PC-3 (cell line): Measurements from ENCODE around the gene NDUFAF5. TPM values are rescaled to one million over a fixed set of nuclear protein-coding genes. Genes with fewer than 3 reads are reported as not detected.

Source experiments
- ATAC-seq: fragments of 200-7000 bp; cut with Tn5 transposase; 2 replicates; pipeline ENCODE4 v1.9.1; 2020; ENCODE audit warnings: mild to moderate bottlenecking, moderate library complexity
- BruUV-seq: library from RNA; stranded (reverse); fragments of 400-500 nt; replicated peaks from 2 replicates; lab custom pipeline; 2021; lab: Mats Ljungman, UMichigan
- CTCF ChIA-PET: fragments of 300-600 bp; sonication (Branson Sonifier 250); formaldehyde crosslinking; loops from one replicate; lab custom pipeline; 2022; ENCODE audit warnings: antibody characterized with exemption; lab: Charles Lee
- POLR2A ChIA-PET: fragments of 300-600 bp; sonication (Branson Sonifier 250); formaldehyde crosslinking; loops from one replicate; lab custom pipeline; 2022; ENCODE audit warnings: antibody characterized with exemption; ENCODE audit not compliant: unreplicated experiment; lab: Charles Lee
- DNase-seq: peaks from one replicate; pipeline ENCODE4 v3.0.0-alpha.2; 2015
- H2AFZ ChIP-seq: fragments of 300-600 bp; sonication (generic); 2 replicates; pipeline ENCODE4 v1.6.0; 2016; ENCODE audit warnings: antibody characterized with exemption, low read length
- H3F3A ChIP-seq: fragments of 300-600 bp; sonication (generic); one replicate; pipeline ENCODE4 v1.6.0; 2017; ENCODE audit warnings: antibody characterized with exemption, low read length, control low read depth, mild to moderate bottlenecking; ENCODE audit not compliant: unreplicated experiment
- H3K27ac ChIP-seq: fragments of 300-600 bp; sonication (generic); 2 replicates; pipeline ENCODE4 v1.5.1; 2016; ENCODE audit warnings: mild to moderate bottlenecking, low read length
- H3K27me3 ChIP-seq: fragments of 300-600 bp; sonication (generic); 2 replicates; pipeline ENCODE4 v1.6.1; 2016; ENCODE audit warnings: low read length, mixed read lengths
- H3K36me3 ChIP-seq: fragments of 300-600 bp; sonication (generic); 2 replicates; pipeline ENCODE4 v1.6.1; 2016; ENCODE audit warnings: low read depth, mixed run types, low read length, mixed read lengths
- H3K4me1 ChIP-seq: fragments of 300-600 bp; sonication (generic); 2 replicates; pipeline ENCODE4 v1.5.1; 2016; ENCODE audit warnings: low read length; ENCODE audit not compliant: insufficient read depth
- H3K4me2 ChIP-seq: fragments of 300-600 bp; sonication (generic); 2 replicates; pipeline ENCODE4 v1.6.0; 2016; ENCODE audit warnings: low read length
- H3K4me3 ChIP-seq: fragments of 300-600 bp; sonication (generic); 2 replicates; pipeline ENCODE4 v1.5.1; 2016; ENCODE audit warnings: mild to moderate bottlenecking, low read length, mixed read lengths
- H3K79me2 ChIP-seq: fragments of 300-600 bp; sonication (generic); 2 replicates; pipeline ENCODE4 v1.6.1; 2017; ENCODE audit warnings: low read length, mixed read lengths
- H3K9ac ChIP-seq: fragments of 300-600 bp; sonication (generic); 2 replicates; pipeline ENCODE4 v1.6.0; 2016; ENCODE audit warnings: mild to moderate bottlenecking, low read length
- H3K9me2 ChIP-seq: fragments of 300-600 bp; sonication (generic); replicated peaks from 2 replicates; pipeline ENCODE4 v1.6.1; 2016; ENCODE audit warnings: mixed run types, low read length, mixed read lengths
- H3K9me3 ChIP-seq: fragments of 300-600 bp; sonication (generic); 2 replicates; pipeline ENCODE4 v1.6.1; 2016; ENCODE audit warnings: low read length, mixed read lengths
- H4K20me1 ChIP-seq: fragments of 300-600 bp; sonication (generic); 2 replicates; pipeline ENCODE4 v1.6.1; 2016; ENCODE audit warnings: low read length, mixed read lengths
- EZH2 ChIP-seq: fragments of 300-600 bp; sonication (generic); IDR thresholded peaks from one replicate; pipeline ENCODE4 v1.6.1; 2017; ENCODE audit warnings: antibody characterized with exemption, mild to moderate bottlenecking, low read length; ENCODE audit not compliant: unreplicated experiment
- EZH2phosphoT487 ChIP-seq: fragments of 300-600 bp; sonication (generic); IDR thresholded peaks from 2 replicates; pipeline ENCODE4 v1.6.1; 2018; ENCODE audit warnings: mild to moderate bottlenecking, antibody characterized with exemption, low read length, borderline replicate concordance
- intact Hi-C: fragments of 100-400 bp; cut with micrococcal nuclease; formaldehyde crosslinking; loops from 2 replicates; pipeline ENCODE4 v1.9.0; 2023
- total RNA-seq: library from RNA; depleted of rRNA; stranded (reverse); fragments of >200 nt; gene quantifications from 2 replicates; pipeline ENCODE4 v1.2.3, GENCODE V29; 2014
- TF ChIP-seq, protein P1 (sequence below): fragments of 300-600 bp; sonication (generic); conservative IDR thresholded peaks from 2 replicates; pipeline ENCODE4 v1.5.1; 2017; ENCODE audit warnings: antibody characterized with exemption, low read depth, mild to moderate bottlenecking, low read length

NDUFAF5 gene
- total RNA-seq, 1 experiment from 2014 or later, result 29.0 TPM

DNA sequence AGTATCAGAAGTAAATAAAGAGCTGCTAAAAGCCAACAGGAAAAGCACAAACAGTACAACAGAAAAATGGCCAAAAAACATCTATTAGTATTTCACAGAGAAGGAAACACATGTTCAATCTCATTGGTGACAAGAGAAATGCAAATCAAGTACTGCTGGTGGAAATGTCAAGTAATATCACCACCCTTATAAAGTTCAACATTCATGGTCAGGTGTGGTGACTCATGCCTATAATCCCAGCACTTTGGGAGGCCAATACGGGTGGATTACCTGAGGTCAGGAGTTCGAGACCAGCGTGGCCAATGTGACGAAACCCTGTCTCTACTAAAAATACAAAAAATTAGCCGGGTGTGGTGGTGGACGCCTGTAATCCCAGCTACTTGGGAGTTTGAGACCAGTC, 42.9 kb upstream of the NDUFAF5 start:
- Histone ChIP-seq H4K20me1 (peaks cover 9% of the 10 kb centered on the region; the same call in 1 of the 2 replicates), H3K4me3 (no peak overlapping the region), H3K9me3 (no peaks in the 10 kb centered on the region), H3K4me2 (no peak overlapping the region), H3K27ac (no peak overlapping the region), H3F3A (no peaks in the 10 kb centered on the region), H3K79me2 (no peaks in the 10 kb centered on the region), H3K36me3 (peaks cover 25% of the 10 kb centered on the region), H2AFZ (no peak overlapping the region), H3K4me1 (peaks cover 4% of the 10 kb centered on the region; the same call in 1 of the 2 replicates), H3K9me2 (no peaks in the 10 kb centered on the region), H3K27me3 (no peaks in the 10 kb centered on the region), H3K9ac (no peak overlapping the region)
- ATAC-seq (no peak), DNase-seq (peak; percentile 8)
- ChIA-PET POLR2A (no interaction called here), CTCF (no interaction called here)
- TF ChIP-seq EZH2, result no peak
- TF ChIP-seq, protein P1, sequence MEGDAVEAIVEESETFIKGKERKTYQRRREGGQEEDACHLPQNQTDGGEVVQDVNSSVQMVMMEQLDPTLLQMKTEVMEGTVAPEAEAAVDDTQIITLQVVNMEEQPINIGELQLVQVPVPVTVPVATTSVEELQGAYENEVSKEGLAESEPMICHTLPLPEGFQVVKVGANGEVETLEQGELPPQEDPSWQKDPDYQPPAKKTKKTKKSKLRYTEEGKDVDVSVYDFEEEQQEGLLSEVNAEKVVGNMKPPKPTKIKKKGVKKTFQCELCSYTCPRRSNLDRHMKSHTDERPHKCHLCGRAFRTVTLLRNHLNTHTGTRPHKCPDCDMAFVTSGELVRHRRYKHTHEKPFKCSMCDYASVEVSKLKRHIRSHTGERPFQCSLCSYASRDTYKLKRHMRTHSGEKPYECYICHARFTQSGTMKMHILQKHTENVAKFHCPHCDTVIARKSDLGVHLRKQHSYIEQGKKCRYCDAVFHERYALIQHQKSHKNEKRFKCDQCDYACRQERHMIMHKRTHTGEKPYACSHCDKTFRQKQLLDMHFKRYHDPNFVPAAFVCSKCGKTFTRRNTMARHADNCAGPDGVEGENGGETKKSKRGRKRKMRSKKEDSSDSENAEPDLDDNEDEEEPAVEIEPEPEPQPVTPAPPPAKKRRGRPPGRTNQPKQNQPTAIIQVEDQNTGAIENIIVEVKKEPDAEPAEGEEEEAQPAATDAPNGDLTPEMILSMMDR, result no peak
- TF ChIP-seq EZH2phosphoT487, result no peak
- intact Hi-C loops, result no loop called here
- no TSS peak for BruUV-seq

DNA sequence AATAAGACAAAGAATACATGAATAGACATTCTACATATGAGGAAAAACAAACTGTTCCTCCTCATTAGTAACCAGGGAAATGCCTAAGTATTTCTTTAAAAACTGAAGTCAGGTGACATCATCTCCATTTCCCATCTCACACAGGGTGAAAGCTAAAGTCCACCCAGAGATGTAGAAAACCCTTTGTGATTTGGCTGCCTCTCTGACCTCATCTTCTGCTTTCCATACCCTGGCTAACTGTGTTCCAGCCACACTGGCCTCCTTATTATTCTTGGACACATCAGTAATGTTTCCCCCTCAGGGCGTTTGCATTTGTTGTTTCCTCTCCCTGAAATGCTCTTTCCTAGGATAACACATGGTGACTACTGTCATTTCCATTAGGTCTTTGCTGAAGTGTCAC, 40.5 kb upstream of the NDUFAF5 start:
- Histone ChIP-seq H3K9ac (no peak overlapping the region), H4K20me1 (peaks cover 9% of the 10 kb centered on the region; the same call in 1 of the 2 replicates), H3K27ac (no peak overlapping the region), H3K36me3 (peaks cover 19% of the 10 kb centered on the region), H3K79me2 (no peaks in the 10 kb centered on the region), H3K9me2 (no peaks in the 10 kb centered on the region), H3K4me1 (peaks cover 4% of the 10 kb centered on the region; the same call in 1 of the 2 replicates), H3K9me3 (no peaks in the 10 kb centered on the region), H3K27me3 (no peaks in the 10 kb centered on the region), H3K4me3 (no peak overlapping the region), H2AFZ (no peak overlapping the region), H3K4me2 (no peak overlapping the region), H3F3A (no peaks in the 10 kb centered on the region)
- intact Hi-C loops, result no loop called here
- ChIA-PET CTCF (no interaction called here), POLR2A (no interaction called here)
- TF ChIP-seq, protein P1, result no peak
- no peak for TF ChIP-seq EZH2
- TF ChIP-seq EZH2phosphoT487, result no peak
- no TSS peak for BruUV-seq
- no peak for ATAC-seq
- peak; percentile 5 for DNase-seq

DNA sequence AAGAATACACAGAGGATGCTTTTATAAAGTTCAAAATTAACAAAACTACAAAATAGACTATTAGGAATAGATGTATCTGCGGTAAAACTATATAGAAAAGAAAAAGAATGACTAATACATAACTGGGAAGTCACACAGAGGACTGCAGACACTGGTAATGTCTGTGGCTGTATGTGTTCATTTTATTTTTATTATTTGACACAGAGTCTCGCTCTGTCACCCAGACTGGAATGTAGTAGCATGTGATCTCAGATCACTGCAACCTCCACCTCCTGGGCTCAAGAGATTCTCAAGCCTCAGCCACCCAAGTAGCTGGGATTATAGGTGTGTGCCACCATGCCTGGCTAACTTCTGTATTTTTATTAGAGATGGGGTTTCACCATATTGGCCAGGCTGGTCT, 39.0 kb upstream of the NDUFAF5 start:
- H3K4me2 ChIP-seq, result no peak overlapping the region
- no peaks in the 10 kb centered on the region for H3K9me2 ChIP-seq
- no peak overlapping the region for H3K9ac ChIP-seq
- no peaks in the 10 kb centered on the region for H3K27me3 ChIP-seq
- peaks cover 9% of the 10 kb centered on the region; the same call in 1 of the 2 replicates for H4K20me1 ChIP-seq
- H3K9me3 ChIP-seq, result no peaks in the 10 kb centered on the region
- no TSS peak for BruUV-seq
- ChIA-PET POLR2A (interaction anchor here (0.7 kb wide), 1 partner anchor 347 kb away, joined by 4 read pairs; no protein-coding TSS in a partner anchor), CTCF (no interaction called here)
- H3F3A ChIP-seq, result no peaks in the 10 kb centered on the region
- TF ChIP-seq EZH2, result no peak
- TF ChIP-seq, protein P1, result no peak
- TF ChIP-seq EZH2phosphoT487, result no peak
- no peak overlapping the region for H3K4me3 ChIP-seq
- no peaks in the 10 kb centered on the region for H3K79me2 ChIP-seq
- peaks cover 4% of the 10 kb centered on the region; the same call in 1 of the 2 replicates for H3K4me1 ChIP-seq
- H2AFZ ChIP-seq, result no peak overlapping the region
- intact Hi-C loops, result no loop called here
- peaks cover 19% of the 10 kb centered on the region for H3K36me3 ChIP-seq
- ATAC-seq (no peak), DNase-seq (no peak)
- no peak overlapping the region for H3K27ac ChIP-seq
